Osteoblast (primary cell): ENCODE results near the gene ZBTB40. TPM values are rescaled to one million over a fixed set of nuclear protein-coding genes. Genes with fewer than 3 reads are reported as not detected.

ENCODE experiments used
- DNase-seq: peaks from one replicate; pipeline ENCODE4 v3.0.0; 2011; ENCODE audit warnings: low spot score, mixed read lengths; ENCODE audit not compliant: insufficient read length; ENCODE audit errors: missing footprints
- H2AFZ ChIP-seq: 2 replicates; pipeline ENCODE4 v1.6.0; 2011; ENCODE audit warnings: mild to moderate bottlenecking, low read length
- H3K27ac ChIP-seq: 2 replicates; pipeline ENCODE4 v1.5.1; 2011; ENCODE audit warnings: mild to moderate bottlenecking, low read depth, low read length, moderate library complexity
- H3K27me3 ChIP-seq: 2 replicates; pipeline ENCODE4 v1.6.0; 2012; ENCODE audit warnings: mild to moderate bottlenecking, control low read depth, inconsistent platforms, low read length, moderate library complexity; ENCODE audit not compliant: insufficient read depth
- H3K36me3 ChIP-seq: 2 replicates; pipeline ENCODE4 v1.5.1; 2011; ENCODE audit warnings: mild to moderate bottlenecking, low read length, control low read depth, moderate library complexity; ENCODE audit not compliant: insufficient read depth
- H3K4me1 ChIP-seq: 2 replicates; pipeline ENCODE4 v1.5.1; 2011; ENCODE audit warnings: mild to moderate bottlenecking, low read length, control low read depth, moderate library complexity; ENCODE audit not compliant: insufficient read depth
- H3K4me2 ChIP-seq: 2 replicates; pipeline ENCODE4 v1.6.0; 2011; ENCODE audit warnings: mild to moderate bottlenecking, low read length; ENCODE audit not compliant: insufficient read depth
- H3K4me3 ChIP-seq: fragments of 200-600 bp; sonication (generic); 3 replicates; pipeline ENCODE4 v1.5.1; 2012; ENCODE audit warnings: mild to moderate bottlenecking, low read length, inconsistent platforms; ENCODE audit not compliant: insufficient read depth
- H3K79me2 ChIP-seq: 2 replicates; pipeline ENCODE4 v1.6.0; 2012; ENCODE audit warnings: mild to moderate bottlenecking, low read length, control low read depth, inconsistent platforms; ENCODE audit not compliant: insufficient read depth
- H3K9me3 ChIP-seq: 2 replicates; pipeline ENCODE4 v1.5.1; 2011; ENCODE audit warnings: low read depth, low read length, control low read depth
- H4K20me1 ChIP-seq: 2 replicates; pipeline ENCODE4 v1.6.0; 2012; ENCODE audit warnings: mild to moderate bottlenecking, low read length, control low read depth; ENCODE audit not compliant: insufficient read depth
- total RNA-seq: library from RNA; depleted of rRNA; stranded (reverse); fragments of >200 nt; gene quantifications from 2 replicates; pipeline ENCODE4 v1.2.3, GENCODE V29; 2012
- TF ChIP-seq, protein P1 (sequence below): IDR thresholded peaks from 2 replicates; pipeline ENCODE4 v1.5.1; 2011; ENCODE audit warnings: mild to moderate bottlenecking, low read depth, low read length, moderate library complexity; ENCODE audit errors: extremely low read depth

The ZBTB40 gene
- total RNA-seq, 1 donor: 16.3 TPM

GRCh38 chr1:22472596-22472995 lies 20.9 kb downstream of the ZBTB40 start:
- Histone ChIP-seq H3K27me3 (no peaks in the 10 kb centered on the region), H3K36me3 (no peaks in the 10 kb centered on the region), H3K79me2 (peaks cover 45% of the 10 kb centered on the region), H3K4me3 (no peak overlapping the region), H3K27ac (no peak overlapping the region), H3K4me1 (peaks cover 10% of the 10 kb centered on the region), H4K20me1 (peaks cover 46% of the 10 kb centered on the region), H3K4me2 (no peak overlapping the region), H3K9me3 (no peaks in the 10 kb centered on the region), H2AFZ (no peak overlapping the region)
- TF ChIP-seq, protein P1, sequence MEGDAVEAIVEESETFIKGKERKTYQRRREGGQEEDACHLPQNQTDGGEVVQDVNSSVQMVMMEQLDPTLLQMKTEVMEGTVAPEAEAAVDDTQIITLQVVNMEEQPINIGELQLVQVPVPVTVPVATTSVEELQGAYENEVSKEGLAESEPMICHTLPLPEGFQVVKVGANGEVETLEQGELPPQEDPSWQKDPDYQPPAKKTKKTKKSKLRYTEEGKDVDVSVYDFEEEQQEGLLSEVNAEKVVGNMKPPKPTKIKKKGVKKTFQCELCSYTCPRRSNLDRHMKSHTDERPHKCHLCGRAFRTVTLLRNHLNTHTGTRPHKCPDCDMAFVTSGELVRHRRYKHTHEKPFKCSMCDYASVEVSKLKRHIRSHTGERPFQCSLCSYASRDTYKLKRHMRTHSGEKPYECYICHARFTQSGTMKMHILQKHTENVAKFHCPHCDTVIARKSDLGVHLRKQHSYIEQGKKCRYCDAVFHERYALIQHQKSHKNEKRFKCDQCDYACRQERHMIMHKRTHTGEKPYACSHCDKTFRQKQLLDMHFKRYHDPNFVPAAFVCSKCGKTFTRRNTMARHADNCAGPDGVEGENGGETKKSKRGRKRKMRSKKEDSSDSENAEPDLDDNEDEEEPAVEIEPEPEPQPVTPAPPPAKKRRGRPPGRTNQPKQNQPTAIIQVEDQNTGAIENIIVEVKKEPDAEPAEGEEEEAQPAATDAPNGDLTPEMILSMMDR: no peak
- peak; percentile 58 for DNase-seq

DNA sequence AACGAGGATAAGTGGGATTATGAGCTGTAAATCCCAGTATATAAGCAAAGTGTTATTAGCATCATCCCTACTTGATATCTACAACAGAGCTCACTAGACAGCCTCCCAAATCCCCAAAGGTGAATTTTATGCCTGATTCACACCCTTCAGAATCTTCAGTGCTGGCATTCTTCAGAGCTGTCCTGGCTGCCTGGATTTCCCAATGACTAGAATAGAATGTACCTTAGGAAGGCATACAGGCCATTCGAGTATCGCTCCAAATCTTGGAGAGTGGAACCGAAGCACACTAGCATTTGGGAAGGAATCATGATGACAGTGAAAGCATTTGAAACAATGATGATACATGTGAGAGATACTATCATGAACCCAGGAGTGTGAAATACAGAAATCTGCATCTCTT lies 22.3 kb downstream of the ZBTB40 start:
- Histone ChIP-seq H3K36me3 (no peaks in the 10 kb centered on the region), H2AFZ (no peak overlapping the region), H4K20me1 (peaks cover 46% of the 10 kb centered on the region), H3K4me1 (peaks cover 10% of the 10 kb centered on the region), H3K27ac (no peak overlapping the region), H3K27me3 (no peaks in the 10 kb centered on the region), H3K9me3 (no peaks in the 10 kb centered on the region), H3K79me2 (peaks cover 38% of the 10 kb centered on the region), H3K4me3 (no peak overlapping the region), H3K4me2 (no peak overlapping the region)
- TF ChIP-seq, protein P1: no peak
- no peak for DNase-seq

DNA sequence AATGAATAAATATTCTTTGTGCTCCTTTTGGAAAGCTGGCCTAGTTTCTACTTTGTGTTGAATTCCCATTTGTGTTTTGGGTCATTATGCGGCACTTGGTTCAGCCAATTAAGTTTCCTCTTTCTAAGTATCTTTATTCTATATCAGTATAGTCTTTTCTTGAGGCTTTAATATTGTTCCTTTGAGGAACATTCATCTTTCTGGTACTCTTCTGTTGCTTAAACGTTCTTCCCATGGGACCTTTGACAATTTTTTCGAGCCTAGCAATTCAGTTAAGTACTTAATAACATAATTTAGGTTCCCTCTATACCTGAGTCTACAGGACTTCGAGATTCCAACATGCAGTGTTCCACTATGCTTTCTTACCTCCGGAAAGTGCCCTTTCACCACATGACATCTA lies 24.9 kb downstream of the ZBTB40 start:
- Histone ChIP-seq H3K4me1 (no peaks in the 10 kb centered on the region), H3K27me3 (no peaks in the 10 kb centered on the region), H3K9me3 (no peaks in the 10 kb centered on the region), H3K4me2 (no peak overlapping the region), H3K36me3 (no peaks in the 10 kb centered on the region), H2AFZ (no peak overlapping the region), H3K4me3 (no peak overlapping the region), H3K27ac (no peak overlapping the region), H4K20me1 (peaks cover 25% of the 10 kb centered on the region), H3K79me2 (peaks cover 28% of the 10 kb centered on the region)
- DNase-seq: no peak
- TF ChIP-seq, protein P1: no peak

GRCh38 chr1:22483121-22483520 lies 31.5 kb downstream of the ZBTB40 start:
- no peak overlapping the region for H3K27ac ChIP-seq
- no peak overlapping the region for H2AFZ ChIP-seq
- H3K4me3 ChIP-seq: no peak overlapping the region
- TF ChIP-seq, protein P1: no peak
- peaks cover 13% of the 10 kb centered on the region for H4K20me1 ChIP-seq
- peaks cover 2% of the 10 kb centered on the region for H3K4me1 ChIP-seq
- H3K4me2 ChIP-seq: no peak overlapping the region
- H3K79me2 ChIP-seq: peaks cover 35% of the 10 kb centered on the region
- no peaks in the 10 kb centered on the region for H3K9me3 ChIP-seq
- H3K27me3 ChIP-seq: no peaks in the 10 kb centered on the region
- no peaks in the 10 kb centered on the region for H3K36me3 ChIP-seq
- DNase-seq: no peak
